GM18873 (cell line): ENCODE measurements around the gene ACOT7.

Source experiments
- ATAC-seq: cut with Tn5 transposase; IDR thresholded peaks from one replicate; pipeline ENCODE4 v1.9.1; 2021; ENCODE audit warnings: mild to moderate bottlenecking, moderate library complexity, moderate number of reproducible peaks; ENCODE audit not compliant: unreplicated experiment, low FRiP score

ACOT7 gene

GRCh38 chr1:6348511-6349191, 44.9 kb downstream of the ACOT7 start:
- ATAC-seq = no peak

- ATAC-seq = no peak
These were observed 45.7 kb downstream of the ACOT7 start for GRCh38 chr1:6347641-6348487.

GRCh38 chr1:6345460-6345859, 48.1 kb downstream of the ACOT7 start:
- ATAC-seq = no peak

GRCh38 chr1:6345009-6345408, 48.6 kb downstream of the ACOT7 start:
- no peak for ATAC-seq

- no peak for ATAC-seq
These were observed 49.8 kb downstream of the ACOT7 start for GRCh38 chr1:6343506-6344405.

- no peak for ATAC-seq
These were observed 51.5 kb downstream of the ACOT7 start for GRCh38 chr1:6342056-6342455.

- no peak for ATAC-seq
These were observed 54.9 kb downstream of the ACOT7 start for GRCh38 chr1:6338695-6339094.

- no peak for ATAC-seq
These were observed 56.6 kb downstream of the ACOT7 start for GRCh38 chr1:6336776-6337622.

GRCh38 chr1:6334261-6334993, 59.1 kb downstream of the ACOT7 start:
- ATAC-seq = no peak

- ATAC-seq = no peak
These were observed 60.7 kb downstream of the ACOT7 start for GRCh38 chr1:6332821-6333220.

- no peak for ATAC-seq
These were observed 61.9 kb downstream of the ACOT7 start for GRCh38 chr1:6331543-6332273.

GRCh38 chr1:6330410-6330911, 63.1 kb downstream of the ACOT7 start:
- ATAC-seq = no peak

- no peak for ATAC-seq
These were observed 63.7 kb downstream of the ACOT7 start for GRCh38 chr1:6329851-6330250.

GRCh38 chr1:6329396-6329795, 64.2 kb downstream of the ACOT7 start:
- ATAC-seq = no peak

GRCh38 chr1:6328696-6329095, 64.9 kb downstream of the ACOT7 start:
- ATAC-seq = no peak

- ATAC-seq = no peak
These were observed 65.5 kb downstream of the ACOT7 start for GRCh38 chr1:6328091-6328490.

- no peak for ATAC-seq
These were observed 68.1 kb downstream of the ACOT7 start for GRCh38 chr1:6325482-6325881.

GRCh38 chr1:6322161-6322560, 71.4 kb downstream of the ACOT7 start:
- ATAC-seq = no peak
